ENCODE results near the gene CCND1. TPM values are rescaled to one million over a fixed set of nuclear protein-coding genes. Genes with fewer than 3 reads are reported as not detected.

CCND1 gene
- total and polyA plus RNA-seq, 9 of the 15 experiments (the other 6 are each of a cell fraction or from before 2014, with no cell fraction given), result 0.04 to 23.3 (median 3.8) TPM

- peak; percentile 80 for TF ChIP-seq DIDO1 (tag; IDR thresholded peaks at IDR 0.05; ENCODE audit: low read depth)
- no peak for TF ChIP-seq FOXO4 (CRISPR knock-in tag; IDR thresholded peaks at IDR 0.05)
- no peak for TF ChIP-seq REST (IDR thresholded peaks at IDR 0.05; ENCODE audit: borderline replicate concordance)
- no peak for TF ChIP-seq REST (CRISPR knock-in tag; IDR thresholded peaks at IDR 0.05; ENCODE audit: low read depth)
- TF ChIP-seq NELFE (IDR thresholded peaks at IDR 0.05; ENCODE audit: insufficient read depth, insufficient read length), result no peak
- peak; percentile 54 for TF ChIP-seq JUND (IDR thresholded peaks at IDR 0.05; ENCODE audit: borderline replicate concordance, low read depth, low read length)
- no peak; the same call in 2 of the 3 replicates for TF ChIP-seq JUND (tag; IDR thresholded peaks at IDR 0.05; ENCODE audit: borderline replicate concordance, low read depth, low read length)
- TF ChIP-seq PCBP2 (IDR thresholded peaks at IDR 0.05; ENCODE audit: low read depth, low read length, poor library complexity, severe bottlenecking), result no peak
- no peak for TF ChIP-seq KHSRP (IDR thresholded peaks at IDR 0.05)
- no peak for TF ChIP-seq GABPB2 (CRISPR knock-in tag; conservative IDR thresholded peaks at IDR 0.05)
- TF ChIP-seq KAT7 (CRISPR knock-in tag; IDR thresholded peaks at IDR 0.05; ENCODE audit: borderline replicate concordance), result peak; percentile 17; the same call in 1 of the 2 replicates
- TF ChIP-seq ZBTB1 (CRISPR knock-in tag; IDR thresholded peaks at IDR 0.05; ENCODE audit: borderline replicate concordance, low read depth), result no peak; the same call in 1 of the 2 replicates
- no peak for TF ChIP-seq HLTF (IDR thresholded peaks at IDR 0.05)
- TF ChIP-seq SUPT5H (IDR thresholded peaks at IDR 0.05), result peak; percentile 94
- peak; percentile 92 for TF ChIP-seq GABPB1 (CRISPR knock-in tag; IDR thresholded peaks at IDR 0.05)
These were observed 34.1 kb downstream of the CCND1 start, which contains the start of gene LTO1 (continued) for GRCh38 chr11:69674886-69675714.
